Limb (tissue), 2 donors: Measurements from ENCODE around the gene MAP7D2.

Source experiments
- DNase-seq, 2 donors: peaks; one replicate each; pipeline ENCODE4 v3.0.0-alpha.2; 2016; ENCODE audit errors: extremely low spot score in 2 of 2

The MAP7D2 gene

DNA sequence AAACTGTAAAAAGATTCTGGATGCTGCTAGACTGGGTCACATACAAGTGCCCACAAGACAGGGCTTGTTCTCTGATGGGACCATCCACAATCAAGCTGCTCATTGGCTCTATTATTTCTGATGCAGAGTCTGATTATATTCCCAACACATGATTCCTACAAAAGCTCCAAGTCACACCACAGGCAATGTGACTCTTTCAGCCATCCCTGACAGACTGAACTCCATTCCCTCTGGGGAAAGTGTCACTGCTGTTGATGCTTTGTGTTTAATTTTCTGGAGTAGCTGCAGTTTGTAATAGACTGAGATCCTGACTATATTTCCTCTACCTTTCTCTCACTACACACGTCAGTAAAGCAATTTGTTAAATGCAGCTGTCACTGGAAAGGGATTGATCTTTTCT, 70.5 kb downstream of the MAP7D2 start:
- DNase-seq = no peak

- no peak for DNase-seq
Measured at GRCh38 chrX:20042221-20042620, 74.5 kb downstream of the MAP7D2 start.

DNA sequence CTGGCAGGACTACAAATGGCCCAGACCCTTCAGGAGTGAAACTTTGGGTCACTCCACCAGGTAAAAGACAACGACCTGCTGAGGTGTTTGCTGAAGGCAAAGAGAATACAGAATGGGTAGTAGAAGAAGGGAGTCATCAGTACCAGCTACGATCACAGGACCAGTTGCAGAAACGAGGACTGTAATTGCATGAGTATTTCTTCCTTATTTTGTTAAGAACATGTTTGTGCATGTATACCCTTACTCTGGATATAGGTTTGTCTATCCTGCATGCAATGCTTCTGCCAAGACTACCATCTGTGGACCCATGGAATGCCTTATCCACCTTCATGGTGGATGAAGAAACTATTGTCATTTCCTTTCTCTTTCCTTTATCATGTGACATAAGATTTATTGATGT, 77.7 kb downstream of the MAP7D2 start:
- DNase-seq = no peak

GRCh38 chrX:20037186-20037585, 79.5 kb downstream of the MAP7D2 start:
- DNase-seq = no peak

DNA sequence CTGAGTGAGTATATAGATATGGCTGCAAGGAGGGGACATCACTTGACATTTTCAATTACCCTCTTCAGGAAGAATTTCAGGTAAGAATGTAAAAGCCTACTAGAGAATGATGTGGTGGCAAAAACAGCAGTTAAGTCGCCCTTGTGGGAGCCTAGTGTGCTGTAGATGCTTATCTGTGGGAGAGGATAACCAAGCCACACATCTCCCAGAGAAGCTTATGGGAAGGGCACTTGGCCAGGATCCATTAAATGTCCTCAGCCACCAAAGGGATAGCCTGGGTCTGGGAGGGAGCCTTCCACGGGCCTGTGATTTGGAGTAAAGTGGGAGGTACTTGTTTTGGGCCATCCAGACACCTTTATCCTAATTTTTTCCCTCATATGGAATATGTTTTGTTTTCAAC, 84.5 kb downstream of the MAP7D2 start:
- no peak for DNase-seq

GRCh38 chrX:20029728-20030127, 87.0 kb downstream of the MAP7D2 start:
- no peak for DNase-seq

GRCh38 chrX:20028588-20028987, 88.1 kb downstream of the MAP7D2 start:
- DNase-seq = no peak

DNA sequence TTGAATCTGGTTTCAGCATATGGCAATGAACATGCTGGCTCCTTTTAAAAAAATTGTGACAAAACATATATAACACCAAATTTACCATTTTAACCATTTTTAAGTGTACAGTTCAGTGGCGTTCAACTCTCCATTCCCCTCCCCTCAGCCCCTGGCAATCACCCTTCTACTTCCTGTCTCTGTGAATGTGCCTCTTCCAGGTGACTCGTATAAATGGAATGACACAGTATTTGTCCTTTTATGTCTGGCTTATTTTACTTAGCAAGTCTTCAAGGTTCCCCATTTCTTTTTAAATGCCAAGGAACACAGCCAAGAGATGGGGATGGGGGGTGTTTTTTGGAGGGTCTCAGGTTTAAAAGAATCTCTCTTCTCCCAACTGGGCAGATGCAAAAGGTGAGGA, 90.4 kb downstream of the MAP7D2 start:
- DNase-seq = no peak

- DNase-seq = no peak
Measured at GRCh38 chrX:20019672-20020365, 96.9 kb downstream of the MAP7D2 start.

GRCh38 chrX:20016616-20016945, 100.1 kb downstream of the MAP7D2 start:
- no peak for DNase-seq

- DNase-seq = peak in 1 of 2 donors; percentile 21
Measured at GRCh38 chrX:20015945-20016615, 100.6 kb downstream of the MAP7D2 start.

- DNase-seq = no peak
Measured at GRCh38 chrX:20015422-20015821, 101.3 kb downstream of the MAP7D2 start.

- no peak for DNase-seq
Measured at GRCh38 chrX:20011608-20012007, 105.1 kb downstream of the MAP7D2 start.

DNA sequence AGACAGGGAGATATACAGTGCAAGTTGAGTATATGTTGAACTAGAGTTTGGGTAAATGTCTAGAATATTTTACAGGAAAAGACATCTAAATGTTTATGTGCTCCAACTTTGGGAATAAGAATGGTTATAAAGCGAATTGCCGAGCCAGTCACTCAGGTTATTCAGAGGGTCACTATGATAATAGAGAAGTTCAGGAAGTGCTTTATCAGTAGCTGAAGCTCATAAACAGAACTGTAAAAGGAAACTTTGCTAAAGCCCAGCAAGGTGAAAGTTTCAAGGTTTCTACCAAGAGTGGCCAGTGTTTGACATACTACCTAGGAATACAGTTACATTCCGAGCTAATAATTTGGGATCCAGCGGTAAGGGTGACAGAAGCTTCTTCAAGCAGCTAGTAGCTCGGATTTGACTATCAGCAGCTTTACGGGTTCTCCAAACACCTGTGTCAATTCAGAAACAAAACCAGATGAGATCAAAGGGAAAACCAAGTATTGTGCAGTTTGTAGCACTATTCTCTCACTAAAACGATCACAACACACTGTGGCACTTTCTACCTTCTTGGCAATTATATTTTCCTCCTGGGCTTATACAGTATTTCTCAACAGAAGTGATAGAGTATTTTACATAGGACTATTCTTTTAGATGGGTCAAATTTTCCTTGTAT, 108.6 kb downstream of the MAP7D2 start:
- DNase-seq = no peak

- no peak for DNase-seq
Measured at GRCh38 chrX:20005883-20006282, 110.8 kb downstream of the MAP7D2 start.

- no peak for DNase-seq
Measured at GRCh38 chrX:20001588-20001987, 115.1 kb downstream of the MAP7D2 start.

- DNase-seq = no peak
Measured at GRCh38 chrX:19991350-19991718, 125.4 kb downstream of the MAP7D2 start.

DNA sequence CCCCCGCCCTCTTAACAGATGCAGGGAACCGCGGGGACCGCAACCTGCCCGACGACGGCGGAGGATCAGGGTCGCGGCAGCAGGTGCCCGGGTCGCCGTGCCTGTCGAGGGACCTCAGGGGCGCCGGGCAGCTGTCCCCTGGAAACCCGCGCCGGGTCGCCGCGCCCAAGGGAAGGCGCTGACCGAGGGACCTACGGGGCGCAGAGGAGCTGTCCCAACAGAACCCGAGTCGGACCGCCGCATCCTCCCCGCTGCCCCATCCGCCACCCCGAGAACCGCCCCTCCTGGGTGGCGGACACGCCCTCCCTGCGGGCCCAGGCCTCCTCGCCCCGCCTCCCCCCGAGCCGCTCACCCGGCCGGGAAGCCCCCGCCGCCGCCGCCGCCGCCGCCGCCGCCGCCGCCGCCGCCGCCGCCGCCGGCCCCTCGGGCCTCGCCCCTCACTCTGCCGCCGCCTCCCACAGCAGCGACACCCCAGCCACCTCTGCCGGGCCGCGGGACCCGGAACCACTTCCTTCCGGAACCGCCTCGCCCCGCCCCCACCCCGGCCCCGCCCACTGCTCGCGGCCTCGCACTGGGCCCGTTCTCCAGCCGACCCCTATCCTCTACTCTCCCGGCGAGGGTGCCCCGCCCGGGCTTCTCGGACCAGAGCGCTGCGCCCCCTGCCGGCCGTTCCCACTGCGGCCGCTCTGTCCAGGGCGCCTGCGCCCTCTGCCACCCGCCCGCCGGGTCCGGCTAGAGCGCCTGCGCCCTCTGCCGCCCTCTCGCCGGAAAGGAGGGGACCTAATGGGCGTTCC, 126.0 kb downstream of the MAP7D2 start, which contains the start of gene BCLAF3:
TSS of gene BCLAF3 (minus strand) at position 506 of the 794 bp plus-strand sequence. CDS start 20,797 bp downstream, outside the sequence.
- DNase-seq = peak; percentile 85 to 93

DNA sequence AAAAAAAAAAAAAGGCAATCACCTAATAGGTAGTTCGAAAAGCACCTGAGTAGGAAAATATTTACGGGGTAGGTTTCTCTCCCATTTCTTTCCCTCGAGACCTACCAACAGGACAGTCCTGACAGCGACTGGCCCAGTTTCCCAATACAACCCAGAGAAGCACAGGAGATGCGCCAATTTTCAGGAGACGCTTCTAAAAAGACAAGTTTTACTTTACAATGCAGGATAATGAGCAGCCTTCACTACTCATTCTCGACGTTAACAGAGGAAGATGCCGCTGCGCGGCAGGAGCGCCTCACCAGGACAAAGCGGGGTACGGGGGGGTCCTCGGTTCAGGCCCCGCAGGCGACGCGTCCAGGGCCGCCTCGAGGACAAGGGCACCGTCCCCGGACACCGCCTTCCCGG, 126.6 kb downstream of the MAP7D2 start:
- no peak for DNase-seq

DNA sequence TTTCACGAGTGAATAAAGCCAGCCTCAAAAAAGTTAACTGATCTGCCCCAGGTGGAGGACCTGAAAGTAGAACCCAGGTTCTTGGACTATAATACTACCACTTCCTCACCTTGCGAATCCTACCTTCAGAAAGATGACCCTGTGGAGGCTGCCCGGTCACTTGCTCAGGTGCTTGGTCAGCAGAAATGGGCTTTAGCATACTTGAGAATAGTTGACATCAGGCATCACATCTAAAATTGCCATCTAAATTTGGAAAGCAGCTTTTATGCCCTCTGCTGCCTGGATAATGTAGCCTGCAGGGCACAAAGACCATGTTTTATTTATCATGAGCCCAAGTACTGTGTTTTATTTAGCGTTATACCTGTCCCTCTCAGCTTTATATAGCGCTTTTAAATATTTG, 128.9 kb downstream of the MAP7D2 start:
- no peak for DNase-seq

DNA sequence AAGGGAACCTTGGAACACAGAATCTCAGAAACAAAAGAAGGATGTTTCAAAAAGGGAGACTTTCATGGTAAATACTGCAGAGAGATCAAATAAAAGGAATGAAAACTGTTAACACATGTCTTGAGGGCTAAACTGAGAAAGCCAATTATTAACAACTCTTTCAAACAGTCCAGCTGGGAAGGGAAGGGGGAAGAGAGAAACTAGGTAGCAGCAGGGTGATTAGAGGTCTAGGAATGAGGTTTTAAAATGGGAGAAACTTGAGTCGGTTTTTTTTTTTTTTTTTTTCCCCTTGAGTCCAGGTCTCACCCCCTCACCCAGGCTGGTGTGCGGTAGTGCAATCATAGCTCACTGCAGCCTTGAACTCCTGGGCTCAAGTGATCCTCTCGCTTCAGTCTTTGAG, 130.2 kb downstream of the MAP7D2 start:
- DNase-seq = no peak

DNA sequence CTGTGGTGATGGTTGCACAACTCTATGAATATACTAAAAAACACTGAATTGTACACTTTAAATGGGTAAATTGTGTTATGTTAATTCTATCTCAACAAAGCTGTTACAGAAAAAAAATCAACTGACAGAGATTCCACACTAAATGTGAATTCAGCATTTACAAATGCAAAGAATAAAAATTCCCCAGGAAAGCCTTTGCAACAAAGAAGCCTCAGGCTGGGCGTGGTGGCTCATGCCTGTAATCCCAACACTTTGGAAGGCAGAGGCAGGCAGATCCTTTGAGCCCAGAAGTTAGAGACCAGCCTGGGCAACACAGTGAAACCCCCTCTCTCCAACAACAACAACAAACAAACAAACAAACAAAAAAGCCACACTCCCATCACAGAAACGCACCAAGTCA, 134.8 kb downstream of the MAP7D2 start:
- DNase-seq = no peak
